ENCODE measurements around the gene EPN2. TPM values are rescaled to one million over a fixed set of nuclear protein-coding genes. Genes with fewer than 3 reads are reported as not detected.

The EPN2 gene
- total and polyA plus RNA-seq, 4 donors = 5.6 to 23.8 (median 12.2) TPM

DNA sequence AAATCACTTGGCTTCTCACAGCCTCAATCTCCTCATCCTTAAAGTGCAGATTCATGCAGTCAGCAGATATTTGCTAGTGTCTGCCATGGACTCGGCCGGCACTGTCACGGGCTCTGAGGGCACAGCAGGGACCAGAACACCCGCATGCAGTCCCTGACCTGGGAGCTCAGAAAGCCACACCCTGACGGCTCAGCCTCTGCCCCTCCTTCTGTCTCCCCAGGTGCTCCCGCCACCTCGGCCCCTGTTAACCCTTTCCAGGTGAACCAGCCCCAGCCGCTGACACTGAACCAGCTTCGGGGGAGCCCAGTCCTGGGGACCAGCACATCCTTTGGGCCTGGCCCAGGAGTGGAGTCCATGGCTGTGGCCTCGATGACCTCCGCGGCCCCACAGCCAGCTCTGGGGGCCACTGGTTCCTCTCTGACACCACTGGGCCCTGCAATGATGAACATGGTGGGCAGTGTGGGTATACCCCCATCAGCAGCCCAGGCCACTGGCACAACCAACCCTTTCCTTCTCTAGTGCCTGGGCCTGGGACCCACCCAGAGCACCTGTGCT lies 96.6 kb downstream of the EPN2 start:
- no peak overlapping the region for H3K4me3 ChIP-seq (ENCODE audit: low read depth in 1 of 3, low read length in 3 of 3)
- peaks cover 6 to 31% (median 25%) of the 10 kb centered on the region in 4 donors for H3K4me1 ChIP-seq (ENCODE audit: control insufficient read depth in 4 of 4, insufficient read depth in 4 of 4, low read length in 3 of 4)
- TF ChIP-seq NR2F2 (IDR thresholded peaks at IDR 0.05) (no peak), HNF4G (IDR thresholded peaks at IDR 0.05) (no peak), EGR1 (IDR thresholded peaks at IDR 0.05; ENCODE audit: low read depth in 2 of 2) (no peak), ATF3 (IDR thresholded peaks at IDR 0.05) (no peak), FOXA2 (IDR thresholded peaks at IDR 0.05) (no peak), MAX (IDR thresholded peaks at IDR 0.05) (no peak), YY1 (IDR thresholded peaks at IDR 0.05) (no peak), FOXA1 (IDR thresholded peaks at IDR 0.05) (no peak), GABPA (IDR thresholded peaks at IDR 0.05 in 1 of 2, conservative IDR thresholded peaks at IDR 0.05 in 1 of 2) (no peak), HNF4A (conservative IDR thresholded peaks at IDR 0.05) (no peak)
- TF ChIP-seq, protein P1, sequence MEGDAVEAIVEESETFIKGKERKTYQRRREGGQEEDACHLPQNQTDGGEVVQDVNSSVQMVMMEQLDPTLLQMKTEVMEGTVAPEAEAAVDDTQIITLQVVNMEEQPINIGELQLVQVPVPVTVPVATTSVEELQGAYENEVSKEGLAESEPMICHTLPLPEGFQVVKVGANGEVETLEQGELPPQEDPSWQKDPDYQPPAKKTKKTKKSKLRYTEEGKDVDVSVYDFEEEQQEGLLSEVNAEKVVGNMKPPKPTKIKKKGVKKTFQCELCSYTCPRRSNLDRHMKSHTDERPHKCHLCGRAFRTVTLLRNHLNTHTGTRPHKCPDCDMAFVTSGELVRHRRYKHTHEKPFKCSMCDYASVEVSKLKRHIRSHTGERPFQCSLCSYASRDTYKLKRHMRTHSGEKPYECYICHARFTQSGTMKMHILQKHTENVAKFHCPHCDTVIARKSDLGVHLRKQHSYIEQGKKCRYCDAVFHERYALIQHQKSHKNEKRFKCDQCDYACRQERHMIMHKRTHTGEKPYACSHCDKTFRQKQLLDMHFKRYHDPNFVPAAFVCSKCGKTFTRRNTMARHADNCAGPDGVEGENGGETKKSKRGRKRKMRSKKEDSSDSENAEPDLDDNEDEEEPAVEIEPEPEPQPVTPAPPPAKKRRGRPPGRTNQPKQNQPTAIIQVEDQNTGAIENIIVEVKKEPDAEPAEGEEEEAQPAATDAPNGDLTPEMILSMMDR (IDR thresholded peaks at IDR 0.05; ENCODE audit: low read depth, low read length, missing input control) = no peak
- no peaks in the 10 kb centered on the region for H3K27me3 ChIP-seq (ENCODE audit: control insufficient read depth in 4 of 4, insufficient read depth in 4 of 4, low read length in 3 of 4)
- peaks cover 0 to 3% (median 0%) of the 10 kb centered on the region in 4 donors for H3K36me3 ChIP-seq (ENCODE audit: control insufficient read depth in 4 of 4, insufficient read depth in 3 of 4, low read depth in 1 of 4, low read length in 3 of 4)
- no peak for DNase-seq (ENCODE audit: low spot score)
- WGBS = 94% methylated on average over 12 of the region's 12 CpGs
- H3K27ac ChIP-seq (ENCODE audit: low read depth in 1 of 2, low read length in 2 of 2) = no peak overlapping the region
- H3K9ac ChIP-seq (ENCODE audit: low read depth in 1 of 2, low read length in 2 of 2) = no peak overlapping the region
- no peaks in the 10 kb centered on the region for H3K9me3 ChIP-seq (ENCODE audit: control insufficient read depth in 4 of 4, low read length in 3 of 4)

GRCh38 chr17:19334331-19334730 lies 97.2 kb downstream of the EPN2 start:
- H3K27ac ChIP-seq (ENCODE audit: low read depth in 1 of 2, low read length in 2 of 2) = no peak overlapping the region
- peaks cover 6 to 36% (median 30%) of the 10 kb centered on the region in 4 donors for H3K4me1 ChIP-seq (ENCODE audit: control insufficient read depth in 4 of 4, insufficient read depth in 4 of 4, low read length in 3 of 4)
- TF ChIP-seq FOXA2 (IDR thresholded peaks at IDR 0.05) (no peak), JUND (IDR thresholded peaks at IDR 0.05) (no peak), FOXA1 (IDR thresholded peaks at IDR 0.05) (no peak), ATF3 (IDR thresholded peaks at IDR 0.05) (no peak)
- TF ChIP-seq, protein P2, sequence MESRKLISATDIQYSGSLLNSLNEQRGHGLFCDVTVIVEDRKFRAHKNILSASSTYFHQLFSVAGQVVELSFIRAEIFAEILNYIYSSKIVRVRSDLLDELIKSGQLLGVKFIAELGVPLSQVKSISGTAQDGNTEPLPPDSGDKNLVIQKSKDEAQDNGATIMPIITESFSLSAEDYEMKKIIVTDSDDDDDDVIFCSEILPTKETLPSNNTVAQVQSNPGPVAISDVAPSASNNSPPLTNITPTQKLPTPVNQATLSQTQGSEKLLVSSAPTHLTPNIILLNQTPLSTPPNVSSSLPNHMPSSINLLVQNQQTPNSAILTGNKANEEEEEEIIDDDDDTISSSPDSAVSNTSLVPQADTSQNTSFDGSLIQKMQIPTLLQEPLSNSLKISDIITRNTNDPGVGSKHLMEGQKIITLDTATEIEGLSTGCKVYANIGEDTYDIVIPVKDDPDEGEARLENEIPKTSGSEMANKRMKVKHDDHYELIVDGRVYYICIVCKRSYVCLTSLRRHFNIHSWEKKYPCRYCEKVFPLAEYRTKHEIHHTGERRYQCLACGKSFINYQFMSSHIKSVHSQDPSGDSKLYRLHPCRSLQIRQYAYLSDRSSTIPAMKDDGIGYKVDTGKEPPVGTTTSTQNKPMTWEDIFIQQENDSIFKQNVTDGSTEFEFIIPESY (IDR thresholded peaks at IDR 0.05) = no peak
- TF ChIP-seq, protein P3, sequence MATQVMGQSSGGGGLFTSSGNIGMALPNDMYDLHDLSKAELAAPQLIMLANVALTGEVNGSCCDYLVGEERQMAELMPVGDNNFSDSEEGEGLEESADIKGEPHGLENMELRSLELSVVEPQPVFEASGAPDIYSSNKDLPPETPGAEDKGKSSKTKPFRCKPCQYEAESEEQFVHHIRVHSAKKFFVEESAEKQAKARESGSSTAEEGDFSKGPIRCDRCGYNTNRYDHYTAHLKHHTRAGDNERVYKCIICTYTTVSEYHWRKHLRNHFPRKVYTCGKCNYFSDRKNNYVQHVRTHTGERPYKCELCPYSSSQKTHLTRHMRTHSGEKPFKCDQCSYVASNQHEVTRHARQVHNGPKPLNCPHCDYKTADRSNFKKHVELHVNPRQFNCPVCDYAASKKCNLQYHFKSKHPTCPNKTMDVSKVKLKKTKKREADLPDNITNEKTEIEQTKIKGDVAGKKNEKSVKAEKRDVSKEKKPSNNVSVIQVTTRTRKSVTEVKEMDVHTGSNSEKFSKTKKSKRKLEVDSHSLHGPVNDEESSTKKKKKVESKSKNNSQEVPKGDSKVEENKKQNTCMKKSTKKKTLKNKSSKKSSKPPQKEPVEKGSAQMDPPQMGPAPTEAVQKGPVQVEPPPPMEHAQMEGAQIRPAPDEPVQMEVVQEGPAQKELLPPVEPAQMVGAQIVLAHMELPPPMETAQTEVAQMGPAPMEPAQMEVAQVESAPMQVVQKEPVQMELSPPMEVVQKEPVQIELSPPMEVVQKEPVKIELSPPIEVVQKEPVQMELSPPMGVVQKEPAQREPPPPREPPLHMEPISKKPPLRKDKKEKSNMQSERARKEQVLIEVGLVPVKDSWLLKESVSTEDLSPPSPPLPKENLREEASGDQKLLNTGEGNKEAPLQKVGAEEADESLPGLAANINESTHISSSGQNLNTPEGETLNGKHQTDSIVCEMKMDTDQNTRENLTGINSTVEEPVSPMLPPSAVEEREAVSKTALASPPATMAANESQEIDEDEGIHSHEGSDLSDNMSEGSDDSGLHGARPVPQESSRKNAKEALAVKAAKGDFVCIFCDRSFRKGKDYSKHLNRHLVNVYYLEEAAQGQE (IDR thresholded peaks at IDR 0.05) = no peak
- peaks cover 0 to 3% (median 0%) of the 10 kb centered on the region in 4 donors for H3K36me3 ChIP-seq (ENCODE audit: control insufficient read depth in 4 of 4, insufficient read depth in 3 of 4, low read depth in 1 of 4, low read length in 3 of 4)
- H3K27me3 ChIP-seq (ENCODE audit: control insufficient read depth in 4 of 4, insufficient read depth in 4 of 4, low read length in 3 of 4) = no peaks in the 10 kb centered on the region
- H3K4me3 ChIP-seq (ENCODE audit: low read depth in 1 of 3, low read length in 3 of 3) = no peak overlapping the region
- no peaks in the 10 kb centered on the region for H3K9me3 ChIP-seq (ENCODE audit: control insufficient read depth in 4 of 4, low read length in 3 of 4)
- WGBS = 90% methylated on average over 6 of the region's 6 CpGs
- DNase-seq (ENCODE audit: low spot score) = no peak
- H3K9ac ChIP-seq (ENCODE audit: low read depth in 1 of 2, low read length in 2 of 2) = no peak overlapping the region

Measured in liver (tissue), 9 donors.